Urothelium cell line (cell line): ENCODE data around the gene LEF1.

Experiments used
- DNase-seq: peaks from one replicate; pipeline ENCODE4 v3.0.0; 2011; ENCODE audit warnings: low spot score, mixed read lengths
- FAIRE-seq: peaks from 2 replicates; lab custom pipeline; 2011; peaks lifted over from hg19 to GRCh38; lab: Jason Lieb, UNC

Gene LEF1

GRCh38 chr4:108152980-108153379 lies 15.8 kb downstream of the LEF1 start:
- DNase-seq: no peak
- FAIRE-seq: no peak

- FAIRE-seq (no peak), DNase-seq (no peak)
Observed at GRCh38 chr4:108149588-108150380, 18.9 kb downstream of the LEF1 start.

GRCh38 chr4:108148316-108148715 lies 20.4 kb downstream of the LEF1 start:
- peak; percentile 13 for FAIRE-seq
- DNase-seq: no peak

DNA sequence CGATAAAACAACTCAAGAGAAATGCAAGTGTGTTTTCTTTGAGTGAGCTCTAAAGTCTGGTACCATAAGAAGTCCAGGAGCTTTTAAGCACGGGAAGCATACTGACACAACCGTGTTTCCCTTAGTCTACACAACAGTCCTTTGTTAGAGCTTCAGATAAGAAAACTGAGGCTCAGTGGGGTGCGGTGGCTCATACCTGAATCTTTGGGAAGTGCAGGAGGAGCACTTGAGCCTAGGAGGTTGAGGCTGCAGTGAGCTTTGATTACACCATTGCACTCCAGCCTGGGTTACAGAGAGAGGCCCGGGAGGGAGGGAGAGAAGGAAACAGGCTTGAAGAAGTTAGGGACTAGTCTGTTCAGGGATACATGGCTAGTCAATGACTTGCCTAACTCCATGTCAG lies 21.9 kb downstream of the LEF1 start:
- FAIRE-seq: no peak
- no peak for DNase-seq

GRCh38 chr4:108146336-108146735 lies 22.4 kb downstream of the LEF1 start:
- no peak for DNase-seq

GRCh38 chr4:108144451-108144850 lies 24.3 kb downstream of the LEF1 start:
- no peak for FAIRE-seq
- no peak for DNase-seq

More at GRCh38 chr4:108146336-108146735, 22.4 kb downstream of the LEF1 start:
- FAIRE-seq: no peak

GRCh38 chr4:108143515-108143914 lies 25.2 kb downstream of the LEF1 start:
- no peak for FAIRE-seq
- no peak for DNase-seq

DNA sequence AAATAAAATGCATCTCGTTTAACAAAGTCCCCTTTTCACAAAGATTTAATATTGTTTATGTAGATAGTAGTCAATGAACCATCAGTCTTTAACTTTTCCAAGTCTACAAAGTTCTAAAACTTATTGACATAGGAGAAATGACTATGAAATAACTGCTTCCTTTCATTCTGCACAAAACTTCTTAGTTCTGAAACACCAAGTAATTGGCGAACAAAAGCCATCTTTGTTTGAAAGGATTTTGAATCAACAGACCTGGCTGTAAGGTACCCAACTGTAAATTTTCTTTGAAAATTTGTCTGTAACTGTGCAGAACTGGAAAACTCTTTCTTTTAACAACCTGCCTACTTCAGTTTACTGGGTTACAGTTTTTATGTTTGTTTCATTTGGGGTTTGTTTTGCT lies 25.9 kb downstream of the LEF1 start:
- no peak for FAIRE-seq
- no peak for DNase-seq

DNA sequence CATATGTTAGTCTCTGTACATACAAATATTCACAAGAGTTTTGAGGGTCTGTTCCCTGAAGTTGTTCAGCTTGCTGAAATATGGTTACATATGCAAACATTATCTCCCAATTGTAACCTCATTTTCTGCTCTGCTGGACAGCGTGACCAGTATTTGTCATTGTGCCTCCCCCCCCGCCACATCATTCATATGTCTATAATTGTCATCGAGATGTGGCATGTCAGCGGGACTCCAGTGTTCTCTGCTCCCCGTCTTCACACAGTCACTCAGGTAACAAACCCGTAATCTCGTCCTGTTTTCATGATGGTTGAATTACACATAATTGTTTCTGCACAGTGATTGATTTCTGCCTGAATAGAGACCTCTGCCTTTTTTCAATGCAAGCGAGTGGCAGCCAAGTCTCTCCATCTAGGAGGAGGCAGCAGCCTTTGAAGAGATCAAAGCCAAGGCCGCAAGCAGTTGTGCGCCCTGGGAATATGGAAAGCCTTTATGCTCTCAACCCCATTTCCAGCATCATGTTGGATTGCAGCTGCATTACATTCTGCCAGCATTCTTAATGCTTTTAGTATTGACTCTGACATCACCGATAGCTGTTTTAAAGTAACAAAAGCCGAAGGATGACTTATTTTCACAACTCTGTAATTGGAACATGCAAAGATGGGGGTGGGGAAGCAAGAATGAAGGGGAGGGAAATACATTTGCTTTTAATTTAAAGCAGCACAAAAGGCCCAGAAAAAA lies 27.4 kb downstream of the LEF1 start:
- FAIRE-seq (peak; percentile 42), DNase-seq (no peak)

DNA sequence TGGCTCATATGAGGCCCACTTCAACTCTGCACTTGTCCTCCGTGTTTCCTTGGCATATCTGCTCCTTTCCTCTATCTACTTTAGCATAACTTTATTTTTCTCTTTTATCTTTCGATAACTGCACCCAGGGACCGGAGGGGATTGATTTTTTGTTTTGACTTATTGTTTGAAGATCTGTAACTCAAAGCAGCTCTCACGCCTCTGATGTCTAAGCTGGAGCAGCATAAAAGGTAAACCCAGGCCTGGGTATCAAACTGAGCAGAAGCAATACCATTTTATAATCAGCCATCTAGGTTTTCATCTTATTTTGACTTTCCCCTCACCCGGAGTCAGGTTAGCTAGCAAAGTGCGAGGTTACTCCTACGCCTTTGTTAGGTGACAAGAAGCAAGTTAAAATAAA lies 28.4 kb downstream of the LEF1 start:
- FAIRE-seq: no peak

GRCh38 chr4:108139089-108139488 lies 29.6 kb downstream of the LEF1 start:
- DNase-seq (no peak), FAIRE-seq (no peak)

More for the DNA sequence above, 28.4 kb downstream of the LEF1 start:
- no peak for DNase-seq

GRCh38 chr4:108135549-108136209 lies 33.1 kb downstream of the LEF1 start:
- no peak for FAIRE-seq
- peak; percentile 19 for DNase-seq

DNA sequence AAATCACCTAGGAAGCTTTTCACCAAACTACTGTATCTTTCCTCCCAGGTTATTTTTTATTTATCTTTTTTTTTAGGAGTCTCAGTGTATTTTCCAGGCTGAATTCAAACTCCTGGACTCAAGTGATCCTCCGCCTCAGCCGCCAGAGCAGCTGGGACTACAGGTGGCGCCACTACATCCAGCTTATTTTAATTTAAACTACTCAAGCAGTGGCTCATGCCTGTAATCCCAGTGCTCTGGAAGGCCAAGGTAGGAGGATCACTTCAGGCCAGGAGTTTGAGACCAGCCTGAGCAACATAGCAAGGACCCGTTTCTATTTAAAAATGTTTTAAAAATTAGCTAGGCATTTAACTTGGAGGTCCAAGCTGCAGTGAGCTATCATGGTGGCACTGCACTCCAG lies 37.8 kb downstream of the LEF1 start:
- FAIRE-seq (no peak), DNase-seq (no peak)

GRCh38 chr4:108129196-108129595 lies 39.5 kb downstream of the LEF1 start:
- no peak for FAIRE-seq
- no peak for DNase-seq

- DNase-seq (no peak), FAIRE-seq (no peak)
Observed at GRCh38 chr4:108126806-108127205, 41.9 kb downstream of the LEF1 start.

DNA sequence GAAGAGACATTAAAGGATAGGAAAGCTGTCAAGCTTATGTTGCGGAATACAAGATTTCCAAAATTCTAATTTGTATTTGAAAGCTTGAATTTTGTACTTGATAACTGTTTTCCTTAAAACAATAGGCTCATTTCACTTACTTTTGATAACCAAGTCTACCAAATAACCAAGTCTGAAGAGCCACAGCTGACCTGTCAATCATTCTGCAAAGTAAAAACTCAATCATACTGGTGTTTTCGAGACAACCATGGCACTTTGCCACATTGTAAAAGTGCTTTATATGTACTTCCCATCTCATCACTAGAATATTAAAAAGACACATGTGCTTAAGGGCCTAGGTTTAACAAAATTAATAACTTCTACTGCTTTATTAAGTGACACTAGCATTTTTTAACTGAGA lies 47.9 kb downstream of the LEF1 start:
- FAIRE-seq (no peak), DNase-seq (no peak)

- FAIRE-seq: no peak
- DNase-seq: no peak
Observed at GRCh38 chr4:108119199-108119800, 49.4 kb downstream of the LEF1 start.

DNA sequence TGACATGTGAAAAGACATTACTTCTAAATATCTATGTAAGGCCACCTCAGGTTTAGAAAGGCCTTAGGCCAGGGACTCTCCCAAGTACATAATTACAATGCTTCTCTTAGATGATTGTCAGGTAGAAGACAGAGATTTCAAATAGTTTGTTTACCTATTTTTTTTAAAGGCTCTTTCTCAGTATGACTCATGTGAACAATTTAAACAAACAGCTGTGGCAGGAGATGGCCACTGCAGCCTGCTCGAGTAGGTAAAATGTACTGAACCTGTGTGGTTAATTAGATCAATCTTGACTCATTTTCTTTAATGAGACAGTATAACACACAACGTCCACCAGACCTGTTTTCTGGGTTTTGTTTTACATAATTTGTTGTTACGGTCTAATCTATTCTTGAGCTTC lies 50.2 kb downstream of the LEF1 start:
- DNase-seq (peak; percentile 16), FAIRE-seq (no peak)

GRCh38 chr4:108117418-108118182 lies 51.1 kb downstream of the LEF1 start:
- DNase-seq (no peak), FAIRE-seq (no peak)

GRCh38 chr4:108116423-108117168 lies 52.1 kb downstream of the LEF1 start:
- FAIRE-seq (no peak), DNase-seq (no peak)
